Hepatic stellate cell (primary cell): ENCODE data around the gene PRG3.
"Not testable (repeated sequence)": the region's sequence is repeated elsewhere in the genome, so short reads cannot be mapped to it uniquely, and the experiment has no call there.

ENCODE experiments used
- DNase-seq: peaks from one replicate; pipeline ENCODE4 v3.0.0; 2011; ENCODE audit warnings: low spot score

PRG3 gene

GRCh38 chr11:57387289-57388030 is 6.5 kb upstream of the PRG3 start:
- DNase-seq = no peak

DNA sequence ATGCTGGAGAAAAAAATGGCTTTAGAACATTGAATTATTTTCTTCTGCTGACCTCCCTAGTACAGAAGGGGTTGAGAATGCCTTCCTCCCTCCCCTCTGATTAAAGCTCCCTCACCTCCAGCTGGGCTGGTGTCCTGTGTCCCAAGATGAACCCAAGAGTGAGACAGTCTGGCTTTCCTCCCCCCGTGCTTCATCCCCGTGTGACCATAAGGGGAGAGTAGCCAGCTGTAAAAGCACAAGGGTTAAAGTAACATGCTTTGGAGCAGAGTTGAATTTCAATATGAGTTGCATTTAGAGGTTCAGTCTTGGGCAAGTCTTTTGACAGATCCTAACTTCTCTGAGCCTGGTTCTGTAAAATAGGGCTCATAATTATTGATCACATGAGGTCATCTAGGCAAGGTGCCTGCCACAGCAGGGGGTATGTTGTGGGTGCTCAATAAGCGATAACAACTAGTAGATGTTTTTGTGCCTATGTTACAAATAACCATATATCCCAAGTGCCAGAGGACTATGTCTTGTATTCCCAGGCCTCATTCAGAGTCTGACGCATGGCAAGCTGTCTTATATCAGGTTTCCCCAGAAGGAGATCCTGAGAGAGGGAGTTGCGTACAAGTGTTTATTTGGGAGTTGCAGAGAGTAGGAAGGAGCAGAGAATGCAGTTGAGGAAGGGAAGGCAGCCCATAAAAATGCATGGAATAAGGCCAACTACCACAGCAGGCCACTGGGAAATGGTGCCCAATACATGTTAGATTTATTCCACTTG is 5.4 kb upstream of the PRG3 start:
- no peak for DNase-seq

- no peak for DNase-seq
These were observed 1.2 kb downstream of the PRG3 start for GRCh38 chr11:57379732-57380131.

- no peak for DNase-seq
These were observed 2.8 kb downstream of the PRG3 start for GRCh38 chr11:57378186-57378585.

- no peak for DNase-seq
These were observed 3.8 kb downstream of the PRG3 start for GRCh38 chr11:57377107-57377506.

- DNase-seq = no peak
These were observed 4.6 kb downstream of the PRG3 start for GRCh38 chr11:57376095-57377090.

- no peak for DNase-seq
These were observed 5.5 kb downstream of the PRG3 start for GRCh38 chr11:57375490-57375889.

DNA sequence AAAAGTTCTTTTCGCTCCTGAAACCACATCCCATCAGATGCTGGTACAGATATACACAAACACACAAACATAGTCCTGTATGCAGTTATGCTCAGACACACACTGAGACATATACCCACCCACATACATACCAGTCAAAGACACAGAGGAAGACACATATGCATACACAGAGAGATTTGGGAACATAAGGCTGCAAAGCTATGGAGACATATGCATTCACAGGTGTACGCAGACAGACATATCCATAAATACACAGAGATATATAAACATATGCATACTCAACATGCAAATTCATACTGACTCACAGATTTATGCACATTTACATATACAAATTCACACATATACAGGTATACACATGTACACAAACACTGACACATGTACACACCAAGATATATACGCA is 6.0 kb downstream of the PRG3 start:
- no peak for DNase-seq

GRCh38 chr11:57373146-57373545 is 7.8 kb downstream of the PRG3 start:
- DNase-seq = no peak

DNA sequence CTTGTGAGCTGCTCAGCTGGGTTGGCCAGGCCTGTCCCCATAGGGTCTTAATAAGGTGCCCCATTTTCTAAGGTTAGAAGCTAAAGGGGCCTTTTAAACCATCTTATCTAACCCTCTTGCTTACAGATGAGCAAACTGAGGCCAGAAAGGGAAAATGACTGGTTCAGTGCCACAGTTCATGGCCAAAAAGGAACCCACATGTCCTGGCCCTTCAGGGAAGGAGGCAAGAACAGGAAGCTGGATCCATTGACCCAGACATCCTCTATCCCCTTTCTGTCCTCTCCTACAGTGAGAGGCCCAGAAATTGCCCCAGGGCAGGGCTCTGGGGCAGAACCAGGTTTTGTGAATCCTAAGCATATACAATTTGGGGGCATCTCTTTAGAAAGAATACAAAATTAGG is 10.0 kb downstream of the PRG3 start:
- DNase-seq = no peak

DNA sequence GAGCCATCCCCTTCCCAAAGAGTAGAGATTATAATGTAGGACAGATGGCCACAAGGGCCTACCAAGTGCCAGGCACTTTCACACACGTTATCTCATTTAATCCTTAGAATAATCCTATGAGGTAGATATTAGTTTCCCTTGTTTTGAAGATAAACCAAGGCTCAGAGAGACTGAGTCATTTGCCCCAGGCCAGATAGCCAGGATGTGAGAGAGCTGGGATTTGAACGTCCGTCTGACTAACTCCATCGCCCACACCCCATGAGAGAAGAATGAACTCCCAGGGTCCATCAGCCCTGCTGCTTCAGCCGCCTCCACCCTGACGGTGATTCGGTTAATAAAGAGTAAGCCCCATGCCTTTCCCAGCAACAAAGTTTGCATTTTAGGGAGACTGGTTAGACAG is 10.7 kb downstream of the PRG3 start:
- no peak for DNase-seq

- DNase-seq = no peak
These were observed 12.1 kb downstream of the PRG3 start for GRCh38 chr11:57368845-57369232.

DNA sequence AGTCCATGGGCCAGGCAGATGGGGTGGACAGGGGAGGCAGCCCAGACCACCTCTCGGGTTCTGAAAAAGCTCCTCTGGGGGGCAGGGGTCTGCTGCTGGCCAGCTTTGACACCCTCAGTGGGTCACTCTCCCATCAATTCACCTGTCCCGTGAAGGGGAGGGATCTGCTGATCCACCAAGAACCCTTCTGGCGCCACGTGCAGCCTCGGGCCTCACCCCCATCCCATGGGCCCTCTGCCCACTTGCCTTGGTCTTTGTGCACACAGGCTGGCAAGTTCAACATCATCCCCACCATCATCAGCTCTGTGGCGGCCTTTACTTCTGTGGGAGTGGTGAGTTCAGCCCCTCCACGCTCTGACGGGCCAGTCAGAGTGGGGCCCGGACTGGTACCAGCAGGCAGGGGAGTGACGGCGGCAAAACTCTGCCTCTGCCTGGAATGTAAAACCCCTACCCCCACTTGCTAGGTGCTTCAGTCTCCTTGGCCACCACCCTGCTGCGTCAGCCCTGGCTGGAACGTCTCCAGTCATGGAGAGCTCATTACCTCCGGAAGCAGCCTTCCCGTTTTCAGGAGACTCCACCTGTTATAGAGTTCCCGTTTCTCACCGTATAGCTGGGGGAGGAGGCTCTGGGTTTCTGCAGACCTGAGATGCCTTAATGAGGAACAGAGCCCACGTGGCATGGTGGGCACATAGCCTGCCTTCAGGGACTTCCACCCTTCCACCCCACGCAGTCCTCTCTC is 12.7 kb downstream of the PRG3 start:
- no peak for DNase-seq

DNA sequence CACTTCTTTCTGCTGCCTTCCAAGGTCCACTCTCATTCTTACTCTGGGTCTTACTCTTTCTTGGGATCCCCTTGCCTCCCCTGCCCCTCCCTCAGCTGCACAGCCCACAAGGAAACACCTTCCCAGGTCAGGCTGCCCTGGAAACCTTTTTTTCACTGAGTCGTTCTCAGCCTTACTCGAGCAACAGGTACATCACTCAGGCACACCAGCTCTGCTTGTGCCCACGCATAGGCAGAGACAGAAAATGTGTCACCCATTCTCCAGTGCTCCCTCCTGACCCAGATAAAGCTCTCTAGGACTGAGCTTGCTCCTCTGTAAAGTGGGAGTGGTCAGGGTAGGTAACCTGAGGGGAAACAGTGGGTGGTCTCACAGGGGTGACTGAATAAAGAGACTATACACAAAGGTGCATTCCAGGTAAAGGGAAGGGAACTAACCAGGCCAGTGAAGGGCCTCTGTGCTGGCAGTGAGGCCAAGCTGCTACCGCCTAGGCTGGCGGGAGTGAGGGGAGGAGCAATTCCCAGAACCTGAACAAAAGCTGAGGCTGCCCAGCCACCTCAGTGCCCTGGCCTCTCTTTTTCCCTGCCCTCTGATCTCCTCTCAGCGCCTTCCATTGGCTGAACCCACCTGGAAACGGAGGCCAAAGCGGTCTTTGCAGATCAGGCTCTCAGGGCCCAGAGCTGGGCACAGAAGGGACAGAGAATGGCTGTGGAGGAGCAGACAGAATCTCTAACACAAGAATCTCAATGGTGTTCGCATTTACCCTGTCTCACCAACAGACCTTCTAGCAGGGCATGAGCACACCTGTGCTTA is 15.9 kb downstream of the PRG3 start:
- no peak for DNase-seq

DNA sequence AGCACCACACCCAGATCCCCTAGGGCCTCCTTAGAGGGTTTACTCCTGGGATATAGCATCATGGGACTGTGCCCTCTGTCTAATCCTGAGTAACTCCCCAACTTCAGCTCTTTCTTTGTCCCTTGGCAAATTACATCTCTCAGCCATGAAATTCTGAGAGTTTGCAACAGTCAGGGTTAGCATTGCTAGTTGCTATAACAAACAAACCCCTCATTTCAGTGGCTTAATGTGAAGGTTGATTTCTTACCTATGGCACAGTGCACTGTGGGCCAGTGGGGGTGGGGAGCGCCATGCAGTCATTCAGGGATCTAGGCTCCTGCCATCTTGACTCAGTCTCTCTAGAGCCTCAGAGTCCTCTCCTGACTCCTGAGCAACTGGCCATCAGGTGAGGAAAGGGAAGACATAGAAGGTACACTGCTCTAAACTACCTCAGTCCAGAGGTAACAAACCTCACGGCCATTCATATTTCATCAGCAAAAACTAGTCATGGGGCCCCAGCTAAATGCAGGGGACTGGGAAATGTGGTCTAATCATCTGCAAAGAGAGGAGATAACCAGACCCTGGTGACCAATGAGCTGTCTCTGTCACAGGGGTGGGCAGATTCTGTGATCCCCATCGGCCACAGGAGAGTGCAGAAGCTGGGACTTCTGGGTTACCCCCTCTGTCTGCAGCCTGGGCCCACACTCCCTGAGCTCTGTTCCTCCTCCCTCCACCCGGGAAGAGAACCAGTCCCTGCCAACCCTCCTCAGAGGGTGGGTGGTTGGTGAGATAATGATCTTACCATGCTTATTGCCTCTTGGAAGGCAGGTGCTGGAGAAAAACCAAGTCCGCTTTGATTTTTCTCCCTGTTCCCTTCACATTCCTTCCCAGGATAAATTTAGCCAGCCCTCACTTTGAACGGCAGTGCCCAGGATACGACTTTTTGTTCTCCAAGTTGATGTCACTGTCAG is 17.5 kb downstream of the PRG3 start:
- DNase-seq = no peak

DNA sequence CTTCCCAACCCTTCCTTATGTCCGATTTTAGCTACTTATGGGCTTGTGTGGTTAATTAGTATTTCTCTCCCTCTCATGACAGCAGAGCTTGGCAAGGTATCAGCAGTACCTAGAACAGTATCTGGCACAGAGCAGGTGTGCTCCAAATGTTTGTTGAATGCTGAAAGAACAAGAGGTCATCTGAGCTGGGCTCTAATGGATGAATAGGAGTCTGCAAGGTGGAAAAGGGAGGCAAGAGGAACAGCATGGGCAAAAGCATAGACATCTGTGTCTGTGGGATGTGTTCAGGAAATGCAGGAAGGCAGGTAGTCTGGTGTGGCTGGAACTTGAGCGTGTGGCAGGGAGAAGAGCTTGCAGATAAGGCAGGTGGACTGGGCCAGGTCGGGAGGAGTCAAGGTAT is 19.0 kb downstream of the PRG3 start:
- DNase-seq = no peak

- DNase-seq = not testable (repeated sequence)
These were observed 19.5 kb downstream of the PRG3 start for GRCh38 chr11:57361420-57361819.

DNA sequence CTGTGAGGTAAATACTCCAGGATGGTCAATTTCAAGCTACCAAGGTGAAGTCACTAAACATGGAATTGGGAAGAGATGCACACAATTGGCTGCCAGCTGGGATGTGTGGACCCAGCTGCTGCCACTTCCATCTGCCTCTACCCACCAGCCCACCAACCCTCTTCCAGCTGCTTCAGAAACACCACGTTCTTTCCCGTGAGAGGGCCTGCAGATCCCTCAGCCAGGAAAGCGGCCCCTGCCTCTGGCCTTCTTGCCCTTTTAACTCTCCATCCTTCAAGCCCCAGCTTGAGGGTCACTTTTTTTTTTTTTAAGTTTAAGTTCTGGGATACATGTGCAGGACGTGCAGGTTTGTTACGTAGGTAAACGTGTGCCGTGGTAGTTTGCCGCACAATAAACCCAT is 20.0 kb downstream of the PRG3 start:
- no peak for DNase-seq

GRCh38 chr11:57359896-57360690 is 20.9 kb downstream of the PRG3 start:
- no peak for DNase-seq
